Stimulated activated CD8-positive, alpha-beta memory T cell treated with anti-CD3 and anti-CD28 coated beads, Interleukin-7, amount 100 ng/mL, for 24 hours (primary cell): ENCODE results near the gene METTL15.
"Not testable (repeated sequence)": the region's sequence is repeated elsewhere in the genome, so short reads cannot be mapped to it uniquely, and the experiment has no call there.

Experiments used
- DNase-seq: peaks from one replicate; pipeline ENCODE4 v3.0.0-alpha.2; 2020; ENCODE audit warnings: low read depth

METTL15 gene, protein sequence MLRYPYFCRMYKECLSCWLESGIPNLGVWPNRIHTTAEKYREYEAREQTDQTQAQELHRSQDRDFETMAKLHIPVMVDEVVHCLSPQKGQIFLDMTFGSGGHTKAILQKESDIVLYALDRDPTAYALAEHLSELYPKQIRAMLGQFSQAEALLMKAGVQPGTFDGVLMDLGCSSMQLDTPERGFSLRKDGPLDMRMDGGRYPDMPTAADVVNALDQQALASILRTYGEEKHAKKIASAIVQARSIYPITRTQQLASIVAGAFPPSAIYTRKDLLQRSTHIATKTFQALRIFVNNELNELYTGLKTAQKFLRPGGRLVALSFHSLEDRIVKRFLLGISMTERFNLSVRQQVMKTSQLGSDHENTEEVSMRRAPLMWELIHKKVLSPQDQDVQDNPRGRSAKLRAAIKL

DNA sequence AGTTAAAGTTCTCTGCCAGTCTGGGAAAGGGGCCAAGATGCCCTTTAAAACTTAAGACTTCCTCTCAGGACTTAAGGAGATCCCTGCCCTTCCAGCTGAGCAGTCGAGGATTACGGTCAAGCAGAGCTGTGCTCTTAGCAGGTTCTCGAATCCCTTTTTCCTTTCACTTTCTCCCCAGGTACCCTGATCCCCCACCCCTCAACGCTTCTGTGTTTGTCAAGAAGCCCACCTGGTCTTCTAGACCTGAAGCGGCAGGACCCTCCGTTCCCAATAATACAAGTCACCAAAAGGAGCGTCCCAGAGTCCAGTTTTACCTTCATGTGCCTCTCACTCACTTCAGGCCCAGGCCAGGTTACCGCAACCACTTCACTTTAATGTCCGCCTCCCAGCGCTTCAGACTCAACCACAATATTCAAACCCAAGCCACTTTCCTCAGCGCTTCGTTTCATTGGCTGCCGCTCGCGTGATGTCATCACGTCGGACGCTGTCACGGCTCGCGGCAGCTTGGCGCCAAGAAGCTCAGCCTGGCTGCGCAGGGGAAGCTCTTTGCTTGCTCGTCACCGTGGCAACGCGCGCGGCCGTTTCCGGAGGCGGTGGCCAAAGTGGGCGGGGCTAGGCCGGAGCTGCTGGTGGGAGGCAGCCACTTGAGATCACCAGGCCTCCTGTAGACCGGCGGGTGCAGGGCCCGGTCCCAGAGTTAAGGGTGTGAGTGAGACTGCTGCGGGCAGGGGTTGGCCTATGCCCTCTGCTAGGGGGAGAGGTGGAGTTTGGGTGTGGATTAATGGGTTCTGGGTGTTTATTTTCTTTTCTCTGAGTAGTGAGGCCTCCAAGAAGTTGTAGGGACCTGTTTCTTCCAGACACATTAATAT, at the start of gene METTL15, which contains the start of gene KIF18A:
TSS of gene METTL15 (plus strand) at position 639 of the 869 bp plus-strand sequence. CDS start 4,947 bp downstream, outside the sequence.
TSS of gene KIF18A (minus strand) at position 407 of the 869 bp plus-strand sequence. CDS start 10,209 bp downstream, outside the sequence.
- peak; percentile 99 for DNase-seq

DNA sequence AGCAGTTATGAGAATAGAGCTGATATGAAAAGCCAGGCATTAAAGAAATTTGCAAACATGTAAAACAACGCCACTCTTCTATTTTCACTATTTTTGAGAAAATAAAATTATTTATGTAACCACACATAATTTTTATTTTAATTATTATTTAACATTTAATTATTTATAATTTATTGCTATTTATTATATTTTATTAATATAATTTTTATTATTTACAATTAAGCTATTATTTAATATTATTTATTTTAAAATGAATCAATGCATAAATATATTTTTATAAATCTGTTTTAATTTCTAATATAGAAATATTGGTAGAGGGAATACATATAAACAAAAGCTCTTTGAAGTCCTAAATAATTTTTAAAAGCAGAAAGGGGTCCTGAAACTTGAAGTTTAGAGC, 36.9 kb upstream of the METTL15 start:
- no peak for DNase-seq

DNA sequence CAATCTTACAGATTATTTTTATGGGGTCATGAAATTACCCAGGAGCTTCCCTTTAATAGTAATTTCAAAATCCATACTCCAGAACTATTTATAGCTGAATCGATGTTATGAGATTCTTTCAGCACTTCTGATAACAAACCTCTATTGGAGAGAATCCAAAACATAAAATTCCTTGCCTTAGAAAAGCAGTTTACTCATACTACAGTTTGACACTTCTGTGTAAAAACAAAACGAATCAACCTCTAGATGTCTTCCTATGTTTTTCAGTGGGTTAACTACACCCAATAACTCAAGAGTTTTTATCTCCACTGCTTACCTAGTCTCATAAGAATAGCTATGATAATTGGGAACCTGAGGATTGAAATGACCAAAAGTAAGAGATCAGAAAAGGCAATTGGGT, 35.9 kb upstream of the METTL15 start:
- DNase-seq, result no peak

DNA sequence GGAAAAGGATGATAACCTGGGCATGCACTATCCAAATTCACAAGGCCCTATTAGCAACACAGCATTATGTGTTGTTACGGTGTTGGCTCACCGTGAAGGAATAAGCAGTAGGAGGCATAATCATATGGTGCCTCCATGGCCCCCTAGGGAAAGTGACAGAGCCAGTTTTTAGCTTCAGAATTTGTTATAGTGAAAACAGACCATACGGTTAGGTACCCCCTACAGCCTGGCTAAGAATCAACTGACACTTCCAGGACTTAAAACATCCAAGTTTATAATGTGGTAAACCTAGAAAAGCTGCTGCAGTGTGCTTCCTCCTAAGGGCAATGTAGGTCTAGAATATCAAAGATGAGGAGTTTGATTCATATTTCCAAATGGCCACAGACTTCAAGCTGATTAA, 30.7 kb upstream of the METTL15 start:
- no peak for DNase-seq

DNA sequence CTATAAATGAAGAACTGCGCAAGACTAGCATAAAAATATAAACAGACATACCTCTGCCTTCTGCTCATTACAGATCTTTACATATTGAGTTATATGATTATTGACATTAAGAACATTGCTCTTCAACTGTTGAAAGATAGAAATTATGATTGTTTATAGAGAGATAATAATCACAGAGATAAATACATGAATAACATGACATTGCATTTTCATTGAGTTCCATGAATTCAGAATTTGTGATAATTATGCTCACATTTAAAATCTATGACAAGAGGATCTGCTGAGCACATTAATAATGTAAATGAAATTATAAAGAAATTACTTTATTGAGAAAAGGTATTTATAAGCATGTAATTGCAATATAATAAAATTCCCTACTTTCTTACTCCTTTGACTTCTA, 25.1 kb upstream of the METTL15 start:
- no peak for DNase-seq

DNA sequence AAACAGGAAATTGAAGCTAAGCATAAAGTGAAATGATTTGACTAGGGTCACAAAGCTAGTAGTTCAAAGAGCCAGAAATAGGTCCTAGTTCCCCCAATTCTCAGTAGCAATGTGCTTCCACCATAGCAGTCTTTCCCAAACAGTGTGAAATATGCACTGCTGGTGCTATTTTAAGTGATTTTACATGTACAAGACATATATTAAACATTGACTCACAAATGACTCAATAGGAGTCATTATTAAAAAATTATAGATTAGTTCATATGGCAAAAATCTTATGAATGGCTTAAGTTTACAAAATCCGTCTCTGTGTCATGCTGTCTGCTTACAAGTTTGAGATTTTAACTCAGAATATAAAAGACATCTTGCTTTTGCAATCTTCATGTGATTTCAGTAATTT, 21.6 kb upstream of the METTL15 start:
- no peak for DNase-seq

DNA sequence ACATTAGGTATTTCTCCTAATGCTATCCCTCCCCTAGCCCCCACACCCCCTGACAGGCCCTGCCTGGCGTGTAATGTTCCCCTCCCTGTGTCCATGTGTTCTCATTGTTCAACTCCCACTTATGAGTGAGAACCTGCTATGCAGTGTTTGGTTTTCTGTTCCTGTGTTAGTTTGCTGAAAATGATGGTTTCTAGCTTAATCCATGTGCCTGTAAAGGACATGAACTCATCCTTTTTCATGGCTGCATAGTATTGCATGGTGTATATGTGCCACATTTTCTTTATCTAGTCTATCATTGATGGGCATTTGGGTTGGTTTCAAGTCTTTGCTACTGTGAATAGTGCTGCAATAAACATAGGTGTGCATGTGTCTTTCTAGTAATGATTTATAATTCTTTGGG, 21.0 kb upstream of the METTL15 start:
- DNase-seq, result not testable (repeated sequence)

DNA sequence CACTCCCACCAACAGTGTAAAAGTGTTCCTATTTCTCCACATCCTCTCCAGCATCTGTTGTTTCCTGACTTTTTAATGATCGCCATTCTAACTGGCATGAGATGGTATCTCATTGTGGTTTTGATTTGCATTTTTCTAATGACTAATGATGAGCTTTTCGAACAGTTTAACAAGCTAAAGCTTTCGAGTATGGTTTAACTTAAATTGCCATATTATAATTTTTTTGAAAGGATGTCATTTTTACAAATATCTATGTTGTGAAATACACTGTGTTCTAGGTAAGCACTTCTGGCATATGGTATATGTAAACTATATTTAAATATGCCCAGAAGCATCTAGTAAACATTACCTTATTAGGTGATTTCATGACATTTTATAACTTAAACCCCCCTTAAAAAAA, 20.5 kb upstream of the METTL15 start:
- not testable (repeated sequence) for DNase-seq

DNA sequence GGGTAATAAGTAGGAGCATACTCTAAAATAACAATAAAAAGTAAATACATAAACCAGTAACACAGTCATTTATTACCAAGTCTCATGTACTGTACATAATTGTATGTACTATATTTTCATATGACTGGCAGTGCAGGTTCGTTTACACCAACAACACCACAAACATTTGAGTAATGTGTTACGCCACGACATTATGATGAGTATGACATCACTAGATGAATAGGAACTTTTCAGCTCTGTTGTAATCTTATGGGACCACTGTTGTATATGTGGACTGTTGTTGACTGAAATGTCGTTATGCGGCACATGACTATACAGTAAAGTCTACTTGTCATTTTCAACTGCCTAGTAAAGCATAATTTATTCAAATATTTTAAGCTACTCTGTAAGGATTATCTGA, 18.8 kb upstream of the METTL15 start:
- DNase-seq, result no peak

DNA sequence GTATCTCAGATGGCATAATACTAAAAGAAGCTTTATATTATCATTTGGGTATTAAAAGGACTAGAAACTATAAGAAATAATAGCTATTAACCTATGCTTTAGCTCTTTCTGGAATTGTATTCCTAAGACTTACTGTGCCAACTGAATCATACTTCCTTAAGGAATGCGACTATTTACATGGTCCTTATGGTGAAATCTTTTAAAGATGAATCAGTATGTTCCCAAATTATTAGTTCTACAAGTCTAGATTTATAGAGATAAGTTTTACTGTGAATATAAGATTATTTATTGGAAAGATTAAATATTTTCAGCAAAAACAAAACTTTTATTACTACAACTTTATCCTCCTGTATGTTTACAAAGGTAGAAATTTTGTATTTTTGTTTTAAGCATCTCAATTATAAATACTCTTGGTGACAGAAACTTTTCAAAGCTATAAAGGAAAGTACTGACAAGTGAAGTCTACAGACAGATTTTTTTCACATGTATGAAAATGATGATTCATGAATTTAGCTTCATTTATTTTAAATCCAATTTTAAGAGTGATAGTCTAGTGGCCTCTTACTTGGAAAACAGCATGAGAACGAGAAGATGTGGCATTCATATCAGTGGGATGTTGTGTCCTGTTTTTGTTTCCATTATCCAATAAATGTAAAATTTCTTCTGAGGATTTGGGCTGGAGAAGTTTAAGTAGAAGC, 18.0 kb upstream of the METTL15 start:
- no peak for DNase-seq

DNA sequence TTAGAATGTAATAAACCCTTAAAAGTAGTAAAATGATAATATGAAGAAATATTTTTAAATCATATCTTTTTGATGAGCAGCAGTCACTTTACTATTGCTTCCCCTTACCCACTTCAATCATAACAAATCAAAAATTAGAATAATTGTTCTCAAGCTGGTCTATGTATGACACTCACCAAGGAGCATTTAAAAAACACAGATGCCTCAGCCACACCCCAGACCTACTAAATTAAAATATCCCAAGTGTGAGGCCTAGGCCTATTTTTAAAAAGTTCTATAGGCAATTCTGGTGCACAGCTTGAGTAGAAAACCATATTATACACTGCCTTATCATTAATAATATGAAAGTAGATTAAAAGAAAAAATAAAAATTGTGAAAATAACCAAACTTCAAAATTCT, 15.4 kb upstream of the METTL15 start:
- DNase-seq, result no peak

DNA sequence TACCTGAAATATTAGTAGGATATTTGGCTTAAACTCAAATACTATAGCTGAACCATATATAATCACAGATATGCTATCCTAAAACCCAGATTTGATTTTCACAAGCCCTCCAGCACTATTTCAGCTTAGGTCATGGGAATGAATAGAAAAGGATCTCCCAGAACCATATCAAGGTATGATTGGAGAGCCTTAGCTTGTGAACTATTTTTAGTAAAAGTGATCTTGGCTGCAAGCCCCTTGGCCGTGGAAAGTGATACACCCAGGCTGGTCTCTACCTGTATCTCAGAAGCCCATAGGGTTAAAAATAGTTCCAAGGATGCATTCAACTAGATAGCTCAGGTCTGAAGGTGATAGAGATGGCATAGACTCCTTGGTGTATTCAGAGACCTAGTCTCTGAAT, 9.9 kb upstream of the METTL15 start:
- DNase-seq, result no peak

DNA sequence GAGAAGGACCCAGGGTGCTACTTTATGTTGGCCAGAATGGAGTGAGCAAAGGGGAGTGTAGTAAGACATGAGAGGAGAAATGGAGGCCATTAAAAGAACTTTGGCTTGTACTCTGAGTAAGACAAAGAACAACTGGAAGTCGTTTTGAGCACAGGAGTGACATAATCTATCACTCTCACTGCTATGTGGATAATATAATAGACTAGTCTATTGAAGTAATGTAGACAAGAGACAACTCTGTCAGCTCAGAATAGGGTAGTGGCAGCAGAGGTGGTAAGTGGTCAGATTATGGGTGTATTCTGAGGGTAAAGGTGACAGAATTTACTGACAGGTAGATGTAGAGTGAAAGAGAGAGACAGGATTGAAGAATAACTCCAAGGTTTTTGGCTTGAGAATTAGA, 8.5 kb upstream of the METTL15 start:
- DNase-seq, result no peak

DNA sequence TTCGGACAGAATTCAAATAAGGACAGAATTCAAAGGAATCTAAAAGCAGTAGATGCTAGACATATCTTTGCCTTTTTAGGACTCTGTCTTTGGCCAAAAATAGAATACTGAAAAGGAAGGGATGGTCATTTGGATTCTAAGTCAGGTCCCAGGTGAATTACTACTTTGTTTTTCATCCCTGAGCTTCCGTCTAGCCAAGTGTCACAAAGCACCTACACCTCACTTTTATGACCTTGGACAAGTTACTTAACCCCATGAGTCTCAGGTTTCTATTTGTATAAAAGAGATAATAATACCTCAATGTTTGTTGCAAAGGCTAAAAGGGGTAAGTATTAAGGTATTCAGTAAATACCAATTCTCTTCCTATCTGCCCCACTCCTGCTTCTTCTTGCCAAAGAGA, 7.5 kb upstream of the METTL15 start:
- DNase-seq, result no peak

DNA sequence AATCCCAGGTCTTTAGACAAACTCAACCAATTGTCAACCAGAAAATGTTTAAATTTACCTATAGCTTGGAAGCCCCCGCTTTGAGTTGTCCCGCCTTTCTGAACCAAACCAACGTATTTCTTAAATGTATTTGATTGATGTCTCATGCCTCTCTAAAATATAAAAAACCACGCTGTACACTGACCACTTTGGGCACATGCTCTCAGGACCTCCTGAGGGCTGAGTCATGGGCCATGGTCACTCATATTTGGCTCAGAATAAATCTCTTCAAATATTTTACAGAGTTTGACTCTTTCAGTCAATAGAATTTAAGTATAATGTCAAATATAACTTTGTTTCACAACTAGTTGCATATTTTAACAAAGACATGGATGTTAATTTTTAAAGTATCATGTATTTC, 5.9 kb upstream of the METTL15 start:
- DNase-seq, result not testable (repeated sequence)

DNA sequence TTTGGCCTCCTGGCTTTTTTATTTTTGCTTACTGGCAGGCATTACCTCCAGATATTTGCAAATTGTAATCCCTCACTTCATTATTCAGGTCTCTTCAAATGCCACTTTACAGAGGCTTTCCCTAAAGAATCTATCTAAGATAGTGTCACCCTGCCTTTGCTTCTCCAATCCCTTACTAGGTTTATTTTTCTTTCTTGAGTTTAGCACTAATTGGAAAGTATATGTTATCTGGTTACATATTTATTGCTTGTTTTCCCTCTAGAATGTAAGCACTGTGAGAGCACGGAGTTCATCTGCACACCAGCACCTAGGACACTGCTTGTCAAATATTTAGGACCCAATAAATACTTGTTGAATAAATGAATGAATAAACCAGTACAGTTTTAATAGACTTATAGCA, 3.8 kb upstream of the METTL15 start:
- DNase-seq, result no peak

DNA sequence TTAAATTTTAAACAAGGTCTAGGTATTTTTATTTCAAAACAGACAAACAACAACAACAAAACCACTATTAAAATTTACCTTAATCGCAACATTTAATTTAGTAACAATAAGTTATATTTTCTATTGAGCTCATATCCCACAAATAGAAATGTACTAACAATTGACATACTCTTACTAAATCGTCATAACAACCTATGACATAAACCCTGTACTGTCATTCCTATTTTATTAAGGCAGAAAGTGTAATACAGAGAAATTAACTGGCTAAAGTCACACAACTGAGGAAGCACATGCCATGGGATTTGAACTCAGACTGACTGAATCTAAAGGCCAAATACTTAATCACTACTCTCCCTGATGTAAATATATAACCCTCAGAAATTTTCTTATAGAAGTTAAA, 3.2 kb upstream of the METTL15 start:
- DNase-seq, result no peak

DNA sequence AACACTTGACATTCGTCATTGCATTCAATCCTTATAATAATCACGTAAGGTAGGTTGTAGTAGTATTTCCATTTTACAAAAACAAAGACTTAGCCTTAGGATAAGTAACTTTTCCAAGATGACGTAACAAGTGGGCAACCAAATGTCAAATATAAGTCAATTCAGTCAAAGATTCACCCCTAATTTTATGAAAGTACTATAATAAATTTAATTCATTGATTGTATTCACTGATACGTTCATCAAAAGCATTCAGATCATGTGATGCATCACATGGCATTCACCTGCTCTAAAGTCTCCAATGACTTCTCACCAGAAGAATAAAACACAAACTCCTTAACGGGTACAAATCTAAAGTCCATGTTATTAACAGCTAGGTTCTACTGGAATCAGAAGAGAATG, 2.3 kb upstream of the METTL15 start:
- no peak for DNase-seq

DNA sequence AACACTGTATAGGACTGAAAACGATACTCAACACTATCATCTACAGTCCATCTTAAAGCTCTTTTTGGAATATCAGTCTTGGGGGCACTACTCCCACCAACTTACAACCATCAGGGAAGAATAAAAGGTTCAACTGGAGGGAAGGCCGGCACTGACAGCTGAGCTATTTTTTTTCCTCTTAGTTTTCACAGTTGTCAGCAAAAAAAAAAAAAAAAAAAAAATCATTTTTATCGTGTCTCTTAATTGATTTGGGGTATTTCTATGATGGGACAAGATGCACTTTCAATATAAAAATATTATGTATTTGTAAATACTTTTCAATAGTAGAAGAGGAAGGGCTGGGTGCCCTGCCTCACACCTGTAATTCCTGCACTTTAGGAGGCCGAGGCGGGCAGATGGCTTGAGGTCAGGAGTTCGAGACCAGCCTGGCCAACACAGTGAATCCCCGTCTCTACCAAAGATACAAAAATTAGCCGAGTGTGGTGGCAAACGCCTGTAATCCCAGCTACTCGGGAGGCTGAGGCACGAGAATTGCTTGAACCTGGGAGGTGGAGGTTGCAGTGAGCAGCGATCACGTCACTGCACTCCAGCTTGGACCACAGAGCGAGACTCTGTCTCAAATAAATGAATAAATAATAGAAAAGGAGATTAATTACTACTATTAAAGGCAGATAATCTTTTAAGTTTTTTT, 1.7 kb upstream of the METTL15 start:
- no peak for DNase-seq

DNA sequence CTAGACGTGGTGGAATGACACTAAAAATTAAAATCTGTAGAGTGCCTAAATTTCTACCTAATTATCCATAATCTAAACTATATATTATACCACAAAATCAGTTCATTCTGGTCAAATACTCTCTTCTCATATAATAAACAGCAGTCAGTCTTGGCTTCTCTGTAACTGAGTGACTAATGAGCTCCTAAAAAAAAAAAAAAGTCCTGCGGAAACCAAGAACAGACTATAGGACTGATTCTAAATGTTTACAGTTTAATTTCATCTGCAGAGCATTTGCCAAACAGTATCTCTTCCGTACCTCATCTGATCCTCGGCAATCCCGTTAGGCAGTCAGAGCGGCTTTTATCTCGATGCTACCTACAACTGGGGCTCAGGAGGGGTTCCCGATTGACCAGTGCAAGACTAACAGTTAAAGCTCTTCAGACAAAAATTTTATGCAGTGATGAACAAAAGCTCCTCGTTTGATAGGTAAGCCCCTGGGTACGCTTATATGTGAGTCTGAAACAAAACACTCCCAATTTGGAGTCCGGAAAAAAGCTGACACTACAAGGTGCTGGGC, 918 bp upstream of the METTL15 start:
- DNase-seq, result no peak

DNA sequence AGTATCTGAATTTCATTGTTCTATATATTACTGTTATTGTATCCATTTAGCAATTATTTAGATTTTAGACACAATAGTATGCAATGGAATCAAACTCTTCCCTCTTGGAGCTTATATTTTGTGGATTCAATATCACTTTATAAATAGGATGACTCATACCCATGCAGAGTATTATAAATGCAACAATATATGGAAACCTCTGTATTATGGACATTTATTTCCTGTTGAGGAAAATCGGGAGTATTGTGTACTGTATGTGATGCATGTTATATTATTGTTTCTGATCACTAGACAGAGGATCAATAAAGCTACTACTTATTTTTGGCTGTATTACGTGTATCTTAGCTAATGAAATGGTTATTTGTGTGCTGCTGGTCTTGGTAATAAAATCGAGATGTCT, 770 bp downstream of the METTL15 start:
- DNase-seq, result no peak
